UCSD-AML1 (cell line): ENCODE data around the gene CSNK2B.
A peak's percentile ranks its signal among the peaks of the same experiment; 100 is the strongest.

Experiments used
- DNase-seq: peaks from one replicate; lab custom pipeline; 2025; ENCODE audit not compliant: unreplicated experiment; lab: John Stamatoyannopoulos, UW

The CSNK2B gene

DNA sequence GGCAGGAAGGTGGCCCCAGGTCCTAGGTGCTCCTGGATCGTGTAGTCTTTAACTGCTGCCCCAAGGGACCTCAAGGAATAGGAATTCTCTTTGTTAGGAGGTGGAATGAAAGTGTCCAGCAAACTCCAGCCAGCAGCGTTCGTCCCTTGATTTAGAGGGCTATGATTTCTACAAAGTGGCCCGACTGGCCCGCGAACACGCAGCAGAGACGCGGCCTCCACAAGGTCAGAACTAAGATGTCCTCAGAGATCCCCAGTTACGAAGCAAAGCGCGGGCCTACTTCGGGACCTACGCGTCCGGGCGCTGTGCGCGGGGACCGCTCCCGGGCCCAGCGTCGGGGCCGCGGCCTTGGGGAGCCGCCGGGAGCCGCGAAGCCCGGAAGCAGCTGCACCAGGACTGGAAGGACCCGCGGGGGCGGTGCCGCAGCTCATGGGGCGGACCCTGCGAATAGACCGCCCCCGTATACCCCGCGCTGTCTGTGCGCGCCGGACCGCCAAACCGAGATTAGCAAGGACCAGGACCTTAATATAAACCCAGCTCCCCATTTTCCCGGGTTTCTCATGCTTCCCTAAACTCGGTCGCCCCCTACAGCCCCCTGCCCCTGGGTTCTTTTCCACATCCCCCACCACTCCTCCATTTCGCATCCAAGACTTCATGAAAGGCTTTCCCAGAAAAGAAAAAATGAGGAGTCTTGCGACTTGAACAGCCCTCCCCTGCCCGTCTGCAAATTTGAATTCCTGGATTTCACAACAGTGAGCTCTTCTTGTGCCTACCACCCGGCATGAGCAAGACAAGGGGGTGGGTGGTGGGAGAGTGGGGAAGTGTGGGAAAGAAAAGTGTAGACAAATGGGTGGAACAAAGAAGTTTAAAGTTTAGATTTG is 5.3 kb upstream of the CSNK2B start, which contains the start of gene C6orf47:
TSS of gene C6orf47 (minus strand) at position 398 of the 881 bp plus-strand sequence. CDS start 831 bp downstream, outside the sequence.
- peak; percentile 89 for DNase-seq

DNA sequence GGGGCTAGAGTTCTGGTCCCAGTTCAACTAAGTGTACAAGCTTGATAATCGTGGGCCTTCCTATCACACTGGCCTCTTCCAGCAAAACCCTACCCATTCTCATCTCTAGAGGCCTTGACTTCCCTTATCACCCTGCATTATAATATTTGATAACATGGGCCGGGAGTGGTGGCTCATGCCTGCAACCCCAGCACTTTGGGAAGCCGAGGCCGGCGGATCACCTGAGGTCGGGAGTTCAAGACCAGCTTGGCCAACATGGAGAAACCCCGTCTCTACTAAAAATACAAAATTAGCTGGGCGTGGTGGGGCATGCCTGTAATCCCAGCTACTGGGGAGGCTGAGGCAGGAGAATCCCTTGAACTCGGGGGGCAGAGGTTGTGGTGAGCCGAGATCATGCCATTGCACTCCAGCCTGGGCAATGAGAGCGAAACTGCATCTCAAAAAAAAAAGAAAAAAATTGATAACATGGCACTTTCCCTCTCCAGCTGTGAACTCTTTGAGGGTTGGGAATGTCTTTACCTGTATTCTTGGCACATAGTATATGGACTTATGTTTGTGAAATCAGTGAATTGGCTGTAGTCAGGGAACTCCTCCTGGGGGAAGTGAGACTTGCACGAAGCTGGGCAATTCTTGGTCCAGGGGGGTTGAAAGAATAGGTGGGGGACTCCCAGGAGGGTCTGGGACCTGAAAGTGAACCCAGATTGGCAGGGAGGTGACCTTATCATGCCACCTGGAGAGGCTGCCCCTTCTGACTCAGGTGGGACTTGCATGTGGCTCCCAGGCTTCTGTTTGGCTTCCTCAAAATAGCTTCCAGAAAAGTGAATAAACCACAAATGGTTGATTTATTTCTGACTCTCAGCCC is 4.4 kb upstream of the CSNK2B start:
- DNase-seq, result no peak

GRCh38 chr6:31662124-31662723 is 3.7 kb upstream of the CSNK2B start:
- no peak for DNase-seq

DNA sequence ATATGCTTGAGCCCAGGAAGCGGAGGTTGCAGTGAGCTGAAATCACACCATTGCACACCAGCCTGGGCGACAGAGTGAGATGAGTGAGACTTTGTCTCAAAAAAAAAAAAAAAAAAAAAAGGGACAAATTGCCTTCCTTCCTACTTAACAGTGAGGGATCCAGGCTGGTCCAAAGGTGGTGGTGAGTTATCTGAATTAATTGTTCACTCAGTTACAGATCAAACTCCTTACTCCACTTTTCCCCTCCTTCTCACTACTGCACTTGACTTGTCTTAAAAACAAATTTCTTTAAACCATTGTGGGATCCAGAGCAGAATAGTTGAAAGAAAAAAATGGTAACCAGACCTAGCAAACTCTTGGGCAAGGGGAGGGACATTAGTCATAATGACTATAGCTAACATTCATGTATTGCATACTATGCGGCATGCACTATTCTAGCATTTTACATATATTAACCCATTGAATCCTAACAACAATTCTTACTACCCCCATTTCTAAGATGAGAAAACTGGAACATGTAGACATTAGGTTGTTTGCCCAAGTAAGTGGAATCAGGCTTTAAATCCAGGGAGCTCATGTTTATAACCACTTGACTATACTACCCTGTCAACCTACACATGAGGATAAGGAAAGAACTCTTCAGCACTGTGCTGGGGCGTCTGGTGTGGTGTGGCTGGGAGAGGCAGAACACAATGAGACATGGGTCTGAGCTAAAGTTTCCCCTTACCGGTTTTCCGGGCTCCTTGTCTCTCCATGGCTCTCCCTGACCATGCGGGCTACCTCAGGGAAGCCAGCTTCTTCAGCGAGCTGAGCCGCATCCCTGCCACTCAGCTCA is 2.5 kb upstream of the CSNK2B start:
- no peak for DNase-seq

- no peak for DNase-seq
These were observed 1.7 kb upstream of the CSNK2B start for GRCh38 chr6:31663961-31664789.

- DNase-seq, result peak; percentile 84
These were observed 935 bp upstream of the CSNK2B start, which contains the start of gene GPANK1 for GRCh38 chr6:31664790-31665500. TSS of gene GPANK1 (minus strand) at chr6:31664997. CDS start at chr6:31664478, 519 bp downstream.

GRCh38 chr6:31666337-31666965 is 571 bp downstream of the CSNK2B start:
- no peak for DNase-seq

DNA sequence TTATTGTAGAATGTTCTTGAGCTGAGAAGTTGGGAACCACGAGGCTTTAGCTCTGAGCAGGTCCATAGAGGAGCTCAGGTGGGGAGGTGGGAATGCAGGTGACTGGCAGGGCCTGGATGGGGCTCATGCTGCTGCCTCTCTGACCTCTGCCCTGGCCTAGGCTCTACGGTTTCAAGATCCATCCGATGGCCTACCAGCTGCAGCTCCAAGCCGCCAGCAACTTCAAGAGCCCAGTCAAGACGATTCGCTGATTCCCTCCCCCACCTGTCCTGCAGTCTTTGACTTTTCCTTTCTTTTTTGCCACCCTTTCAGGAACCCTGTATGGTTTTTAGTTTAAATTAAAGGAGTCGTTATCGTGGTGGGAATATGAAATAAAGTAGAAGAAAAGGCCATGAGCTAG is 3.8 kb downstream of the CSNK2B start, which contains the start of gene LY6G5B:
TSS of gene LY6G5B (plus strand) at position 301 of the 400 bp plus-strand sequence. CDS start 975 bp downstream, outside the sequence.
- DNase-seq, result no peak

GRCh38 chr6:31676322-31676903 is 10.5 kb downstream of the CSNK2B start:
- DNase-seq, result no peak

DNA sequence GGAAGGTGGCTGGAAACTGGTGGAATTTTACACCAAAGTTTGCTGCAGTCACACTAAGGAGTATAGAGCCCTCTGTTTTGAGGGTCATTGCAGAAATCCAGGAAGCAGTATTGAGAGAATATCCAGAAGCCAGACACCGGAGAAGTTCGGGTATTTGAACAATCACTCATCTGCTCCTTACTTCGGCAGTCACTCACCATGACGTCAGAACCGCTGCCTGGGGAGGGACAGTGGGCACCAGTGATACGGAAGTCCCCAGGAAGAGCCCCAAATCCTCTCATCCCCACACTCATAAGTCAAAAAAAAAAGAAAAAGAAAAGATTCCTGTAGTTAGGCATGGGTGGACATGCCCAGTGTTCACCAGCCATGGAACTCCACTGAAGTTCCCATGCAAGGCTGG is 11.0 kb downstream of the CSNK2B start:
- DNase-seq, result no peak

DNA sequence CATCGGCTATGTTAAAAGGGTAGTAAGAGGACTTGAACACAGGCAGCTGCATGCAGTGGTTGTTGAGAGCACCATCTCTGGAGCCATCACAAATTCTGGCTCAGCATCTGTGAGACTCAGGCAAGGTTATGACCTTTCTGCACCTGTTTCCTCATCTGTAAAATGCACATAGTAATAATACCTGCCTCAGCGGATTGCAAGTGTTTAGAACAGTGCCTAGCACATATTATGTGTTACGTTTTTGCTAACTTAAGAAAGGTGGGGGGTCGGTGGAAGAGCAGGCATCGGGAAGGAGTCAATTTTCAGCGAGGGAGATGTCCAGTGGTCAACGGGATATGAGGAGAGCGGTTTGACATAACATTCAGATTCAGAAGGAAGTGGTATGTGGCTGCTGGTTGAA is 12.1 kb downstream of the CSNK2B start:
- DNase-seq, result no peak

- DNase-seq, result peak; percentile 65
These were observed 14.6 kb downstream of the CSNK2B start, which contains the start of gene LY6G5C for GRCh38 chr6:31680226-31681134. TSS of gene LY6G5C (minus strand) at chr6:31681067. CDS start at chr6:31680373, 694 bp downstream.

GRCh38 chr6:31681135-31681671 is 15.3 kb downstream of the CSNK2B start:
- peak; percentile 67 for DNase-seq

GRCh38 chr6:31683591-31683990 is 17.7 kb downstream of the CSNK2B start:
- no peak for DNase-seq

DNA sequence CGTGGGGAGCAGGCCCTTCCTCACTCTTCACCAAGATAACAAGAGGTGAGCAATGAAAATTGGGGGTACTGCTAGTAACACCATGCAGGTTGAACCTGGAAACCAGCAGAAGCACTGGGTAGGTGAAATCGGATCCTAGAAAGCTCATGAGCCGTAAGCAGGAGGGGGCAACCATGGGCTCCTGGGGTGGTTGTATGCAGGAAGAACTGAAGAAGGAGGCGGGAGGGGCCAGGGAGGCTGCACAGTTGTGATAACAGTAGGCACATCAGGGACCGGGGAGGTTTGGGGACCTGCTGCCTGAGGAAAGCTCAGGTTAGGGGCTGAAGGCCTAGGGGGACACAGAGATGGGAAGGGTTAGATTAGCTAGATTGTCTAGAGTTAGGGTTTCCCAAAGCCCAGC is 20.6 kb downstream of the CSNK2B start:
- no peak for DNase-seq

- no peak for DNase-seq
These were observed 21.4 kb downstream of the CSNK2B start for GRCh38 chr6:31687321-31687720.
